DLD1 (cell line): Measurements from ENCODE around the gene ZNF320.
"Not testable (repeated sequence)": the region's sequence is repeated elsewhere in the genome, so short reads cannot be mapped to it uniquely, and the experiment has no call there.

ENCODE experiments used
- in situ Hi-C: cut with HindIII; loops from 2 replicates; pipeline ENCODE4 v1.10.0; 2017; ENCODE audit warnings: low sequenced_read_pairs

Gene ZNF320

DNA sequence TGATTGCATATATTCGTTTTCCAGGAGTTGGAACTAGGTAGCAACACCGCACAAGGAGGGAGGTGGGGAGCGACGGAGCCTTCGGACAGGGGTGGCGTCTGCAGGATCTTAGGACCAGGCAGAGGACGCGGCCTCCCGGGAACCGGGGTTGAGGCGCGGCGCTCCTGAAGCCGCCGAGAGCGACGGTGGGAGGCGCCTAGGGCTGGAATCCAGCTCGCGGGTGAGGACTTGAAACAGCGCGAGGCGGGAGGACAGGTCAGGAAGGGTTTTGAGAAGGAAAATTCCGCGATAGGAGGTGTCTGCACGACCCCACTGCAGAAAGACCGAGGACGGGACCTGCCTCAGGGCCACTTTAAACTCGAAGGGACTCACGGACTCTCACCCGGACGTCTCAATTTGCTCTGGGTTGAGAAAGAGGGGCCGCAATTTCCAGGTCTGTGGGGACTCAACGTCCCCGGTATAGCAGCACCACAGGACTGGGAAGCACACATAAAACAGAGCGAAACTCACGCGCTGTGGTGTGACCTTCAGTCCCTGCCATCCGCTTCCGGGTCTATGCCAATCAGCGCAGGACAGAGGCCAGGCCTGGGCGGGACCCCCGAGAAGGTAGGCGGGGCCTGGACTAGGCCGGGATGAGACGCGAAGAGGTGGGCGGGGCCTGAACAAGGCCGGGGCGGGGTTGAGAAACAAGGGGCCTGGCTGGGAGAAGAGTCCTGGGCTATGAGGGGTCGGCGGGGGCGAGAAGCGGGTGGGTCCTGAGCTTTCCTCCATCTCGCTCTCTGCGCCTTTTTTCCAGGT, at the start of gene ZNF320:
TSS of gene ZNF320 (minus strand) at position 498 of the 798 bp plus-strand sequence. CDS start 7,380 bp downstream, outside the sequence.
- in situ Hi-C loops, result no loop called here

DNA sequence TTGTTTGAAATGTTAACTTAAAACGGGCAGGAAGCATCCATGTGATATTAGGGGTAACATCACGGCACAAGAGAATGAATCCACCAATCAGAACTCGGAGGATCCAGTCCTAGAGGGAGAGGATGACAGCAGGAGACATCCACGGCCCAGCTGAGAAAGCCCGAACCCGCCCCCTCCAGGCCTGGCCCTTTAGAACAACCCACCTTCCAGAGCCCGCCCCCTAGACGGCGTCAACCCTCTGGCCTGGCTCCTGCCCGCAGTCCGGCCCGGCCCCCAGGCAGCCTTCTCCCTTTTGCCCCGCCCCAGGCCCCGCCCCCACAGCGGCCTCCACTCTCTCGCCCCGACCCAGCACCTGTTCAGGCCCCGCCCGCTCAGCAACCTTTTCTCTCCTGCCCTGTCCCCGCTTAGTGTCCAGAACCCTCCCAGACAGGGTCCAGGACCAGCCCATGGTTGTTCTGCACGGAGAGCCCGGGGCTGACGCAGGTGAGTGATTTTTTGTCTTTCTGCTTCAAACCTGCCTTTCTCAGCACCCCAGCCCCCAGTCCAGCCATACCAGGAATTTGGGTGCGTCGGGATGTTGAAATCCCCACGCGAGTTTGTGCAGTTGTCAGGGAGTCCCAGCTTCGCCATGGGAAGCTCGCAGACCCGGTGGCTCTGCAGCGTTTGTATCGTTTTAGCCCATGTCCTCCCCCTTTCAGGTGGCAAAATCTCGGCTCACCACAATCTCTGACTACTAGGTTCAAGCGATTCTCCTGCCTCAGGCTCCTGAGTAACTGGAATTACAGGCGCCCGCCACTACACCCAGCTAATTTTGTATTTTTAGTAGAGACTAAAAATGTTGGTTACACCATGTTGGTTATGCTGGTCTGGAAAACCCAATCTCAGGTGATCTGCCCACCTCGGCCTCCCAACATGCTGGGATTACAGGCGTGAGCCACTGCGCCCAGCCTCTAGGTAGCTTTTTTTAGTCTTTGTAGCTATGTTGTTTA, 49.2 kb upstream of the ZNF320 start:
- in situ Hi-C loops, result no loop called here

DNA sequence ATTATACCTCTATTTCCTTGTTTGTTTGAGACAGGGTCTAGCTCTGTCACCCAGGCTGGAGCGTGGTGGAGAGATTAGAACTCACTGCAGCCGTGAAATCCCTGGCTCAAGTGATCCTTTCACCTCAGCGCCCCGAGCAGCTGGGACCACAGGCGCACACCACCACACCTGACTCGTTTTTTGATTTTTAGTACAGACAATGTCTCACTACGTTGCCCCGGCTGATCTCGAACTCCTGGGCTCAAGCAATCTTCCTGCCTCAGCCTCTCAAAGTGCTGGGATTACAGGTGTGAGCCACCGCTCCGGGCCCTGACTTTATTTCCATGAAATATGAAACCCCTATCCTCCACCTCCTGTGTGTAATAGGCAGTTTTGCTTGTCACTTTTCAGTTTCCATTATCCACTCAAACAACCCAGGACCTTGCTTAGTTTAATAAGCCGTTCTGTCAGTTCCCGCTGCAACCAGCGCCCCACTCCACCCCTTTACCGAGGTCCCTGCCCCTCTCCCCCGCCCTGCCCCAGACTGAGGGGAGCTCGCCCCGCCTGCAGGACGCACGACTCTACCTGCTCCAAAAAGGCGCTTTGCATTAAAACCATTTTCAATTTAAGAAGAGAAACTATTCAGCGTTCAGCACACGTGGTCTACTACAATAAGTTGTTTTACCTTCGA, 48.4 kb upstream of the ZNF320 start:
- in situ Hi-C loops, result no loop called here

DNA sequence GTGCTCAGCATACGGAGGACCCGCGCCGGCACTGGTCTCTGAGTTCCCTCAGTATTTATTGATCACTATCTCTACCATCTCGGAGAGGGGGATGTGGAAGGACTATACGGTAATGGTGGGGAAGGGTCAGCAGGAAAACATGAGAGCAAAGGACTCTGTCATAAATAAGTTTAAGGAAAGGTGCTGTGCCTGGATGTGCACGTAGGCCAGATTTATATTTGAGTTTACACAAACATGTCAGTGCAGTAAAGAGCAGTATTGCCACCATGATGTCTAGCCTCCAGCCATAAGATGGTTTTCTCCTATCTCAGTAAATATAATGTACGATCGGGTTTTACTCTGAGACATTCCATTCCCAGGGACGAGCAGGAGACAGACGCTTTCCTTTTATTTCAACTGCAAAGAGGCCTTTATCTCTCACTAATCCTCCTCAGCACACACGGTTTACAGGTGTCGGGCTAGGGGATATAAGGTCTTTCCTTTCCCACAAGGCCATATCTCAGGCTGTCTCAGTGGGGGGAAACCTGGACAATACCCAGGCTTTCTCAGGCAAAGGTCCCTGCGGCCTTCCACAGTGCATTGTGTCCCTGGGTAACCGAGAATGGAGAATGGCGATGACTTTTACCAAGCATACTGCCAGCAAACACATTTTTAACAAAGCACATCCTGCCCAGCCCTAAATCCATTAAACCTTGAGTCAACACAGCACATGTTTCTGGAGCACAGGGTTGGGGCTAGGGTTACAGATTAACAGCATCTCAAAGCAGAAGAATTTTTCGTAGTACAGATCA, 47.5 kb upstream of the ZNF320 start:
- in situ Hi-C loops, result not testable (repeated sequence)

DNA sequence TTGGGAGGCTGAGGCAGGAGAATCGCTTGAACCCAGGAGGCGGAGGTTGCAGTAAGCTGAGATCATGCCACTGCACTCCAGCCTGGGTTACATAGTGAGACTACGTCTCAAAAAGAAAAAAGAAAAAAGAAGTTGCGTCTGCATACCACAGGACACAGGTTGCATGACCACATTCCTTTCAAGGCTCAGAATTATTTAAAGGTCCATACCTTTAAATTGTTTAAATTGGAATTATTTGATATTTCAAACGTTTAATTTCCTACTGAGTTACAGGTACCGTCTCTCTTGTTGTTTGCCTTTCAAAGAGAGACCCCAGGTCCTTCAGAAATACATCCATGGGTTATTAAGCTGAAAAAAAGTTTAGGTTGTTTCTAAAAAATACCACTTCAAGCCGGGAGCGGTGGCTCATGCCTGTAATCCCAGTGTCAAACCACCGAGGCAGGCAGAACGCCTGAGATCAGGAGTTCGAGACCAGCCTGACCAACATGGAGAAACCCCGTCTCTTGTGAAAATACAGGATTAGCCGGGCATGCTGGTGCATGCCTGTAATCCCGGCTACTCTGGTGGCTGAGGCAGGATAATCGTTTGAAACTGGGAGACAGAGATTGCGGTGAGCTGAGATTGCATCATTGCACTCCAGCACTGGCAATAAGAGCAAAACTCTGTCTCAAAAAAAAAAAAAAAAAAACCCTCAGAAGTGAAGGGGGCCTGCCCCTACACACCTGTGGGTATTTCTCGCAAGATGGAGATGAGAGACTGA, 46.6 kb upstream of the ZNF320 start:
- in situ Hi-C loops, result no loop called here

DNA sequence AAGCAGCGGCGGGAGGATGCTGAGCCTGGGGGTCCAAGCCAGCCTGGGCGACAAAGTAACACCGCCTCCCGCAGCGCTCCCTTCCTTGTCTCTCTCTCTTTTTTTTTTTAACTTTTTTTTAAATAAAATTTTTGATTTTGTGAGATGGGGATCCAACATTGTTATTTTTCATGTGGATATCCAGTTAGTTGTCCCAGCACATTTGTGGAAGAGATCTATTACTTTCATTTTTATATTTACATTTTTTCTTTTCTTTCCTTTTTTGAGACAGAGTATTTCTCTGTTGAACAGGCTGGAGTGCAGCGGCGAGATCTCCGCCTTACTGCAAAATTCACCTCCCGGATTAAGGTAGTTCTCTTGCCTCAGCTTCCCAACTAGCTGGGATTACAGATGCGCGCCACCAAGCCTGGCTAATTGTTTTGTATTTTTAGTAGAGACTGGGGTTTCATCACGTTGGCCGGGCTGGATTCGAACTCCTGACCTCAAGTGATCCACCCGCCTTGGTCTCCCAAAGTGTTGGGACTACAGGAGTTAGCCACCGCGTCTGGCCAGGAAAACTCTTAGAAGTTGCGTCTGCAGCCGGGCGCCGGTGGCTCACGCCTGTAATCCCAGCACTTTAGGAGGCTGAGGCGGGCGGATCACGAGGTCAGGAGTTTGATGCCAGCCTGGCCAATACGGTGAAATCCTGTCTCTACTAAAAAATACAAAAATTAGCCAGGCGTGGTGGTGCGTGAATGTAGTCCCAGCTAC, 45.9 kb upstream of the ZNF320 start:
- in situ Hi-C loops, result no loop called here

DNA sequence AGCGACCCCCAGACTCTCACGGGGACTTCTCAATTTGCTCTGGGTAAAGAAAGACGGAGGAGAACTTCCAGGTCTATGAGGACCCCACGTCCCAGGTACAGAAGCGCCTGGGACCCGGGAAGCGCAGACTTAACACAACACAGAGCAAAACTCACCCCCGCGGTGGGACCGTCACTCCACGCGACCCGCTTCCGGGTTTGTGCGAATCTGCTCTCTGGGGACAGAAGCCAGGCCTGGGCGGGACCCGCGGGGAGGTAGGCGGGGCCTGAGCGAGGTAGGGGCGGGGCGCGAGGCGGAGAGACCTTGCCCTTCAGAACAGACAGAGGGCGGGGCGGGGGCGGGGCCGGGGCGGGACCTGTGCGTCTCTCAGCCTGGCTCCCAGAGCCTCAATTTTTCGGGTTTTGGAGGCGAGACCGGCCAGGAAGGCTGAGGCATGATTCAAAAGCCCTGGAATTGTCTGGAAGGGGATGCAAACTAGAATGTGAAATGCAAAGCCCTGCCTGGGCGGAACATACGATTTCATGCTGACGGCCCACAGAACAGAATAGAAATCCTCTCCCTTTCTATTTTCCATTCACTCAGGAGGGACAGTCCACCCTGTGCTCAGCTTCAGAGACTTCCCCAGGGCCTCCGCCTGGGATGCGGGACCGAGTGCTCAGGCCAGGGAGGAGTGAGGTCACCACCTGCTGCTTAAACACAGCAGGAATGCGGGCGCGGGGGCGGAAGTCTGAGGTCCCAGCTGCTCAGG, 45.1 kb upstream of the ZNF320 start:
- in situ Hi-C loops, result no loop called here

DNA sequence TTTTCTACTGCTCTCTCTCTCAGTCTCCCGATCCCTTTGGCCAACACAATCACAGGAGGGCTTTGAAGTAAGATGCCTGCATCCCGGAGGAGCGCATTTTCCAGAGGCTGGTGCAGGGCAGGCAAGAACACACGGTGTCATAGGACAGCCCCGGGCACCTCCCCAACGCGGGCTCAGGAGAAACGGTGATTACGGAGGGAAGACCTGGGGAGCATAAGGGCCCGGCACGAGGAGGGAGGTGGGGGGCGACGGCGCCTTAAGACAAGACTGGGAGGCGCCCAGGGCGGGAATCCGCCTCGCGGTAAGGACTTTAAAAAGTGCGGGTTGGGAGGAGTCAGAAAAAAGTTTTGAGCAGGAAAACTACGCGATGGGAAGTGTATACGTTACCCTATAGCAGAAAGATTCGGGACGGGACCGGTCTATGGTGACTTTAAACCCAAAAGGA, 44.5 kb upstream of the ZNF320 start:
- in situ Hi-C loops, result no loop called here

DNA sequence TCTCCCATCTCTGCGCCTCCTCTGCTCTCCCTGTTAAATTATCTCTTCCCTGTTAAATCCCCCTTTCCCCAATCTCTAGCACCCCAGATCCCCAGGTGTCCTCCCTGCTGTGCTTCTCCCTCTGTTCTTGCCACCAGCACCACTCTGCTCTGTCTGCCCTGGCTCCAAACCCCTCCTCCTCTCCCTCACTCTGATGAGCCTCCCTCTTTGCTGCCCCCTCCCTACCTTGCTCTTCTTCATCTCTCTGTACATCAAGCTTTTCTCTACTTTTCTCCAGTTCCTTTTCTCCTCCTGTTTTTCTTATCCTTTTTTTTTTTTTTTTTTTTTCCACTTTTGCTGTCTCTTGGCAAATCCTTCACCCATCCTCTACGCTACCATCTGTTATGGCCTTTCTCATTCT, 44.1 kb upstream of the ZNF320 start:
- in situ Hi-C loops, result not testable (repeated sequence)

DNA sequence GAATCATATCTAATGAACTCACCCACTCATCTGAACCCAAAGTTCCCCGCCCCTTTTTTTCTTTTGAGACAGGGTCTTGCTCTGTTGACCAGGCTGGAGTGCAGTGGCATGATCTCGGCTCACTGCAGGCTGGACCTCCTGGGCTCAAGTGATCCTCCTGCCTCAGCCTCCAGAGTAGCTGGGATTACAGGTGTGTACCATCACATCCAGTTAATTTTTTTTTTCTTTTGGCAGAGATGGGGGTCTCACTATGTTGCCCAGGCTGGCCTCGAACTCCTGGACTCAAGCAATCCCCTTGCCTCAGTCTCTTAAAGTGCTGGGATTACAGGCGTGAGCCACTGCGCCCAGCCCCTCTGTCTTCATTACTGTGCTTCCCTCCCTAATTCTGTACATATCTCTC, 43.5 kb upstream of the ZNF320 start:
- in situ Hi-C loops, result not testable (repeated sequence)

DNA sequence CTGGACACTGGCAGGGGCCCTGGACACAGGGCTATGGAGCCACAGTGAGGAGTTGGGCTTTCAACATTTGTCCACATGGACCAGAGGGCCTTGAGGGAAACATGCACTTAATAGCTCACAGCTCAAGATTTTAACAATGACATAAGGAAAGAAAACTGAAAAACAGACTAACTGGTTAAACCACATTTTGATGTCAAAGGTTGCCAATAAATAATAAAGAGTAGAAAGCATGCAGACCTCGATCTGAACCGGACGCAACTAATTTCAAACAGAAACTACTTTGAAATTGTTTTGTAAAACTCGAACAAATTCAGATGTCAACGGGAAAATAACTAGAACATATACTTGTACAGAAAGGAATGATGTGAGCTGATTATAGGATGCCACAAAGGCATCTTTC, 41.3 kb upstream of the ZNF320 start:
- in situ Hi-C loops, result no loop called here

DNA sequence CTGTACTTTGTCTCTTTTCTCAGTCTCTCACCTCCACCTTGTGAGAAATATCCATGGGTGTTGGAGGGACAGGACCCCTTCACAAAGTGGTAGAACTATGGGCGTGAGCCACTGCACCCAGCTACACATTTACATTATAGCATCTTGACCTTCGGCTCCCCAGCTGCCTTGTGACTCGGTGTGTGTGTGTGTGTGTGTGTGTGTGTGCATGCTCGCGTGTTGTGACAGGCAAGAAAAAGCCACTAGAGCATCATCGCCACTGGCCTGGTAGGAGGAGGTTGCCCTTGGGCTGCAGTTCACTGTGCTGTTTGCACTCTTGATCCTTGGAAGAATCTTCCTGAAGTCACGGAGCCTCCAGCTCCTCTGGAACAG, 39.5 kb upstream of the ZNF320 start:
- in situ Hi-C loops, result no loop called here

DNA sequence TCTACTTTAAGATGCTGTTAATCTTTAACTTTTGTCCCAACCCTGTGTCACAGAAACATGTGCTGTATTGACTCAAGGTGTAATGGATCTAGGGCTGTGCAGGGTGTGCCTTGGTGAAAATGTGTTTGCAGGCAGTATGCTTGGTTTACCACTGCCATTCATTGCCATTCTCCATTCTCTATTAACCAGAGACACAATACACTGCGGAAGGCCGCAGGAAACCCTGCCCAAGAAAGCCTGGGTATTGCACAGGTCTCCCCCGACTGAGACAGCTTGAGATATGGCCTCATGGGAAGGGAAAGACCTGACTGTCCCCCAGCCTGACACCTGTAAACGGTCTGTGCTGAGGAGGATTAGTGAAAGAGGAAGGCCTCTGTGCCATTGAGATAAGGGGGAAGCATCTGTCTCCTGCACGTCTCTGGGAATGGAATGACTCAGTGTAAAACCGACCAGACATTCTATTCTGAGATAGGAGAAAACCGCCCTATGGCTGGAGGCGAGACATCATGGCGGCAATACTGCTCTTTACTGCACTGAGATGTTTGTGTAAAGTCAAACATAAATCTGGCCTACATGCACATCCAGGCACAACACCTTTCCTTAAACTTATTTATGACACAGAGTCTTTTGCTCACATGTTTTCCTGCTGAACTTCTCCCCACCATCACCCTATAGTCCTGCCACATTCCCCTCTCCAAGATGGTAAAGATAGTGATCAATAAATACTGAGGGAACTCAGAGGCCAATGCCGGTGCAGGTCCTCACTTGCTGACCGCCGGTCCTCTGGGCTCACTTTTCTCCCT, 38.9 kb upstream of the ZNF320 start:
- in situ Hi-C loops, result no loop called here

DNA sequence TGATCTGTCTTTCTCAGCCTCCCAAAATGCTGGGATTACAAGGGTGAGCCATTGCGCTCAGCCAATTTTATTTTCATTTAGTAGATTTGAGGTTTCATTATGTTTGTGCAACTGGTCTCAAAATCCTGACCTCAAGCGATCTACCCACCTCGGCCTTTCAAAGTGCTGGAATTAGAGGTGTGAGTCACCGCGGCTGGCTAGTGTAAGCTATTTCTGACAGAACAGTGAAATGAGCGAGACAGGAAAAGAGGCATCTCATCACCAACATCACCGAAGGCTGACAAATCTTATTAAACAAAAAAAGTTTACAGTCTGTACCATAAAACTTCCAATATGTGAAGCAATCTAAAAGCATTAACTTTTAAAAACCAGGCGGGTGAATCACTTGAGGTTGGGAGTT, 38.0 kb upstream of the ZNF320 start:
- in situ Hi-C loops, result no loop called here

DNA sequence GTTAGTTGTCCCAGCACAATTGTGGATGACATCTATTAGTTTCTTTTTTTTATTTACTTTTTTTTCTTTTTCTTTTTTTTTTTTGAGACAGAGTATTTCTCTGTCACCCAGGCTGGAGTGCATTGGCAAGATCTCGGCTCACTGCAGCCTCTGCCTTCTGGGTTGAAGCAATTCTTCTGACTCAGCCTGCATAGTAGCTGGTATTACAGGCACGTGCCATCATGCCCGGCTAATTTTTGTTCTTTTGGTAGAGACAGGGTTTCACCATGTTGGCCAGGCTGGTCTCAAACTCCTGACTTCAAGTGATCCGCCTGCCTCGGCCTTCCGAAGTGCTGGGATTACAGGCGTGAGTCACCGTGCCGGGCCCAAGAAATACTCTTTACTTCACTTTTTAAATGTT, 27.2 kb upstream of the ZNF320 start:
- in situ Hi-C loops, result not testable (repeated sequence)

DNA sequence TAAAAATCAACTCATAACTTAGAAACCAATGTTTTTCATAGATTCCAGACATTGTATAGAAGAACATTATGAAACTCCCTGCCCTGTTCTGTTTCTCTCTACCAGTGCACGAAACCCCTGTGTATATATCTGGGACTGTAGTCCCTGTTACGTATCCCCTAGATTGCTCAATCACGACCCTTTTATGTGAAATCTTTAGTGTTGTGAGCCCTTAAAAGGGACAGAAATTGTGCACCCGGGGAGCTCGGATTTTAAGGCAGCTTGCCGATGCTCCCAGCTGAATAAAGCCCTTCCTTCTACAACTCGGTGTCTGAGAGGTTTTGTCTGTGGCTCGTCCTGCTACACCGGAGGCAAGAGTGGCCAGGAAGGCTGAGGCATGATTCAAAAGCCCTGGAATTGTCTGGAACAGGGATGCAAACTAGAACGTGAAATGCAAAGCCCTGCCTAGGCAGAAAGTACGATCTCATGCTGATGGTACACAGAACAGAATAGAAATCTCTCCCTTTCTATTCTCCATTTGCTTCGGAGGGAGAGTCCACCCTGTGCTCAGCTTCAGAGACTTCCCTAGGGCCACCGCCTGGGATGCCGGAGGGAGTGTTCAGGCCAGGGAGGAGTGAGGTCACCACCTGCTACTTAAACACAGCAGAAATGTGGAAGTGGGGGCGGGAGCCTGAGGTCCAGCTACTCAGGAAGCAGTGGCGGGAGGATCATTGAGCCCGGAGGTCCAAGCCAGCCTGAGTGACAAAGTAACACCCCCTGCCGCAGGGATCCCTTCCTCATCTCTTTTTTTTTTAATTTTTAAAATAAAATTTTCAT, 26.6 kb upstream of the ZNF320 start:
- in situ Hi-C loops, result no loop called here
